ENCODE results near the gene NLRP10. TPM values are rescaled to one million over a fixed set of nuclear protein-coding genes. Genes with fewer than 3 reads are reported as not detected.

NLRP10 gene
- polyA plus RNA-seq, 4 donors: not detected

DNA sequence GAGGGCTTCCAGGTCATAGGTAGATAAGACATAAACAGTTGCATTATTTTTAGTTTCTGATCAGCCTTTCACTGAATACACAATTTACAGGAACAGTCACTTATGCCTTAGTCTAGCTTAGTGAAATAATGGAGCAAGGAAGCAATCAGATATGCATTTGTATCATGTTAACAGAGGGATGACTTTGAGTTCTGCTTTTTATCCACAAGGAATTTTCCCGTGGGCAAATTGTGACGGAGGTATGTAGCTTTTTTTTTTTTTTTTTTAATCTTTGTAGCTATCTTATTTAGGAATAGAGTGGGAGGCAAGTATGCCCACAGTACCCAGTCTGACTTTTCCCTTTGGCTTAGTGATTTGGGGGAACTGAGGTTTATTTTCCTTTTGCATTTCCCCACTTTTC, 3.4 kb upstream of the NLRP10 start:
- Histone ChIP-seq H3K27me3 (ENCODE audit: control insufficient read depth in 3 of 3, insufficient read depth in 3 of 3, low read length in 3 of 3) (no peaks in the 10 kb centered on the region), H3K4me3 (ENCODE audit: low read depth in 1 of 3, low read length in 3 of 3) (no peak overlapping the region), H3K9me3 (ENCODE audit: control insufficient read depth in 2 of 2, insufficient read depth in 1 of 2, low read depth in 1 of 2, low read length in 1 of 2) (no peaks in the 10 kb centered on the region), H3K27ac (ENCODE audit: low read depth in 1 of 3, low read length in 2 of 3) (no peak overlapping the region), H3K4me1 (ENCODE audit: control insufficient read depth in 3 of 3, insufficient read depth in 2 of 3, low read depth in 1 of 3, low read length in 2 of 3) (no peaks in the 10 kb centered on the region), H3K36me3 (ENCODE audit: control insufficient read depth in 3 of 3, insufficient read depth in 2 of 3, low read depth in 1 of 3, low read length in 3 of 3) (no peaks in the 10 kb centered on the region)
- no peak for FAIRE-seq
- WGBS, 3 donors: 59 to 76% (median 71%) methylated on average over 2 of the region's 2 CpGs
- DNase-seq: no peak

DNA sequence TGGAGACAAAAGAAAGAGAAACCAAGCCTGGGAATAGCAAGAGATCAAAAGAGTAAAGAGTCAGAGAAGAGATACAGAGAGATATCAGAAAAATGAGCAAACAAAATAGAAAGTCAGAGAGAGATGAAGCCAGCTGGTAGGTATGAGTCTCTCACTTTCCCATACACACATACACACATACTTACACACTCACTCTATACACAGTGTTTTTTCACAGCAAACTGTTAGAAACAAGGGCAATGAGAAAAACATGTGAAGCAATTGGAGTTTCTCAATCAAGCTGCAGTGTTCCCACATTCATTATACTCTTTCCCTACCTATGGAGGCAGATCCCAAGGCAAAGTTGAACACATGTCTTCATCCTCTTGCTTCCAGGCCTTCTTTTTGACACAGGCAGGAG, 2.6 kb upstream of the NLRP10 start:
- Histone ChIP-seq H3K27me3 (ENCODE audit: control insufficient read depth in 3 of 3, insufficient read depth in 3 of 3, low read length in 3 of 3) (no peaks in the 10 kb centered on the region), H3K36me3 (ENCODE audit: control insufficient read depth in 3 of 3, insufficient read depth in 2 of 3, low read depth in 1 of 3, low read length in 3 of 3) (no peaks in the 10 kb centered on the region), H3K27ac (ENCODE audit: low read depth in 1 of 3, low read length in 2 of 3) (no peak overlapping the region), H3K4me3 (ENCODE audit: low read depth in 1 of 3, low read length in 3 of 3) (no peak overlapping the region), H3K4me1 (ENCODE audit: control insufficient read depth in 3 of 3, insufficient read depth in 2 of 3, low read depth in 1 of 3, low read length in 2 of 3) (no peaks in the 10 kb centered on the region), H3K9me3 (ENCODE audit: control insufficient read depth in 2 of 2, insufficient read depth in 1 of 2, low read depth in 1 of 2, low read length in 1 of 2) (no peaks in the 10 kb centered on the region)
- no peak for DNase-seq
- no peak for FAIRE-seq

DNA sequence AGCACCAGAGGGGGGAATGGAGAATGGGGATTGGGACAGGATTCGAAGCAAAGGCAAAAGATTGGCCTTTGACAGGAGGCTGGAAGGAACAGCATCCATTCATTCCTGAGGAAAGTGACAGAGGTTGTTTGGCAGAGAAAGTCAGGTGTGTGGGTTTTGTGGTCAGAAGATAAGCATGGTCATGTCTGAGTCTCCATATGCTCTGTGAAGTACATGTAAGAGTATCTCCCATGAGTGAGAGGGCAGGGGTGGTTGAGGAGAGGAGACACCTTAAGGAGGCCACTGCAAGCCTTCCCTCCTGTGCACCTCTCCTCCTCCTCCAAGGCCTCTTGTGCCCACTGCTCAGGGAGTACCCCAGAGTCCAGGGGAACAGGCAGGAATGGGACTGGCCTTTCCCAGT, 1.9 kb upstream of the NLRP10 start:
- Histone ChIP-seq H3K4me3 (ENCODE audit: low read depth in 1 of 3, low read length in 3 of 3) (no peak overlapping the region), H3K27me3 (ENCODE audit: control insufficient read depth in 3 of 3, insufficient read depth in 3 of 3, low read length in 3 of 3) (no peaks in the 10 kb centered on the region), H3K36me3 (ENCODE audit: control insufficient read depth in 3 of 3, insufficient read depth in 2 of 3, low read depth in 1 of 3, low read length in 3 of 3) (no peaks in the 10 kb centered on the region), H3K4me1 (ENCODE audit: control insufficient read depth in 3 of 3, insufficient read depth in 2 of 3, low read depth in 1 of 3, low read length in 2 of 3) (no peaks in the 10 kb centered on the region), H3K9me3 (ENCODE audit: control insufficient read depth in 2 of 2, insufficient read depth in 1 of 2, low read depth in 1 of 2, low read length in 1 of 2) (no peaks in the 10 kb centered on the region), H3K27ac (ENCODE audit: low read depth in 1 of 3, low read length in 2 of 3) (no peak overlapping the region)
- WGBS, 3 donors: 68 to 74% (median 69%) methylated on average over 1 of the region's 1 CpG
- no peak for DNase-seq
- FAIRE-seq: no peak

DNA sequence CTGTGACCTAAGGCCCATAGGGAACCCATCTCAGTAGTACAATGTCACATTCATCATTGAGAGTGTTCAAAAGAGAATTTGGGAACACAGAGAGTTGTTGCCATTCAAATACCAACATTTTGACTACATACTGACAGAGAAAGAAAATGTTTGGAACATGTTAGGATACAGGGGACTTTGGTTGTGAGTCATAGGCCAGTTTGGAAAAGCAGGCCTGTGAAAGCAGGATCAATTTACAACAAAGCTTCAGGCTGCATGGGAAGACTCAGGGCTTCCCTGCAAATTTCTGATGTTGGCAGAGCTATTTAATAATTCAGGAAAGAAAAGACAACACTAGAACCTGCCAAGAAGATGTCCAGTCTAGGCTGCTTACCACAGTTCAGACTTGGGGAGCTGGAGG, 374 bp downstream of the NLRP10 start:
- DNase-seq: no peak
- no peak overlapping the region for H3K4me3 ChIP-seq (ENCODE audit: low read depth in 1 of 3, low read length in 3 of 3)
- FAIRE-seq: no peak

DNA sequence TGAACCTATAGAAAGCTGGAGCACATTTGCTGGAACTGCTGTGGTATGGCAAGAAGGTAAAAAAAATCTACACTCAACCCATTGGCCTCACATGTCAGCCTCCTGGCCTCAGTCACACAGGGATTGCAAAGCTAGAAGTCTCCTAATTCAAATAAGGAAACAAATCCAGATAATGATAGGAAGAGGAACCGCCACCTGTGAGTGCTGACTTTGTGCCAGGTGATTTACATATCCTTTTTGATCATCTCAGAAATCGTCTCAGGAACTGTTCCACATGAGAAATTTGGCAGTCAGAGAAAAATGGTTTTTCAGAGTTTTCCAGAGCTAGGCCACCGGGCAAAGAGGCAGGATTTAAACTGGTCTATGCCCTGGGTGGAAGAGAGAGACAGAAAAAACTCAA, 986 bp downstream of the NLRP10 start:
- DNase-seq (no peak), FAIRE-seq (no peak)
- Histone ChIP-seq H3K4me3 (ENCODE audit: low read depth in 1 of 3, low read length in 3 of 3) (no peak overlapping the region), H3K27me3 (ENCODE audit: control insufficient read depth in 3 of 3, insufficient read depth in 3 of 3, low read length in 3 of 3) (no peaks in the 10 kb centered on the region), H3K27ac (ENCODE audit: low read depth in 1 of 3, low read length in 2 of 3) (no peak overlapping the region), H3K9me3 (ENCODE audit: control insufficient read depth in 2 of 2, insufficient read depth in 1 of 2, low read depth in 1 of 2, low read length in 1 of 2) (no peaks in the 10 kb centered on the region), H3K4me1 (ENCODE audit: control insufficient read depth in 3 of 3, insufficient read depth in 2 of 3, low read depth in 1 of 3, low read length in 2 of 3) (no peaks in the 10 kb centered on the region), H3K36me3 (ENCODE audit: control insufficient read depth in 3 of 3, insufficient read depth in 2 of 3, low read depth in 1 of 3, low read length in 3 of 3) (no peaks in the 10 kb centered on the region)
- 27 to 50% (median 41%) methylated on average over 3 of the region's 3 CpGs for WGBS, 3 donors

More for the DNA sequence above, 374 bp downstream of the NLRP10 start:
- H3K27ac ChIP-seq (ENCODE audit: low read depth in 1 of 3, low read length in 2 of 3): no peak overlapping the region
- no peaks in the 10 kb centered on the region for H3K27me3 ChIP-seq (ENCODE audit: control insufficient read depth in 3 of 3, insufficient read depth in 3 of 3, low read length in 3 of 3)
- no peaks in the 10 kb centered on the region for H3K4me1 ChIP-seq (ENCODE audit: control insufficient read depth in 3 of 3, insufficient read depth in 2 of 3, low read depth in 1 of 3, low read length in 2 of 3)
- no peaks in the 10 kb centered on the region for H3K36me3 ChIP-seq (ENCODE audit: control insufficient read depth in 3 of 3, insufficient read depth in 2 of 3, low read depth in 1 of 3, low read length in 3 of 3)
- no peaks in the 10 kb centered on the region for H3K9me3 ChIP-seq (ENCODE audit: control insufficient read depth in 2 of 2, insufficient read depth in 1 of 2, low read depth in 1 of 2, low read length in 1 of 2)

DNA sequence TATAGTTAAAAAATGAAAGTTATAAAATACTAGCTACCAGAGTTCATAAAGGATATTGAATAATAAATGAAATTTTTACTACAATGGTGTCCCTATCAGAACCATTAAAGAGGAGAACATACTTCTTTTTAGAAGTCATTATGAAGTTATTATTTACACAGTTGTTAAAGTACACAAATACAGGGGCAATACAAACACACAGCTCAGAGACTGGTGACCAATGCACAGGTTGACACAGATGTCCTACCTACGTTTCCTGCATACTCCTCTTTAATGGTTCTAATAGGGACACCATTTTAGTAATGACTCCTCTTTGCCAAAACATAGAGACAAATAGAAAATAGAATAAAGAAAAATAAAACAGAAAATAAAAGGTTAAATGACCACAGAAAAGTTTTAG, 10.1 kb downstream of the NLRP10 start:
- Histone ChIP-seq H3K4me3 (ENCODE audit: low read depth in 1 of 3, low read length in 3 of 3) (no peak overlapping the region), H3K27me3 (ENCODE audit: control insufficient read depth in 3 of 3, insufficient read depth in 3 of 3, low read length in 3 of 3) (no peaks in the 10 kb centered on the region), H3K4me1 (ENCODE audit: control insufficient read depth in 3 of 3, insufficient read depth in 2 of 3, low read depth in 1 of 3, low read length in 2 of 3) (no peaks in the 10 kb centered on the region), H3K9me3 (ENCODE audit: control insufficient read depth in 2 of 2, insufficient read depth in 1 of 2, low read depth in 1 of 2, low read length in 1 of 2) (no peaks in the 10 kb centered on the region), H3K36me3 (ENCODE audit: control insufficient read depth in 3 of 3, insufficient read depth in 2 of 3, low read depth in 1 of 3, low read length in 3 of 3) (no peaks in the 10 kb centered on the region), H3K27ac (ENCODE audit: low read depth in 1 of 3, low read length in 2 of 3) (no peak overlapping the region)
- no peak for FAIRE-seq
- WGBS, 3 donors: 51 to 73% (median 53%) methylated on average over 1 of the region's 1 CpG
- no peak for DNase-seq

DNA sequence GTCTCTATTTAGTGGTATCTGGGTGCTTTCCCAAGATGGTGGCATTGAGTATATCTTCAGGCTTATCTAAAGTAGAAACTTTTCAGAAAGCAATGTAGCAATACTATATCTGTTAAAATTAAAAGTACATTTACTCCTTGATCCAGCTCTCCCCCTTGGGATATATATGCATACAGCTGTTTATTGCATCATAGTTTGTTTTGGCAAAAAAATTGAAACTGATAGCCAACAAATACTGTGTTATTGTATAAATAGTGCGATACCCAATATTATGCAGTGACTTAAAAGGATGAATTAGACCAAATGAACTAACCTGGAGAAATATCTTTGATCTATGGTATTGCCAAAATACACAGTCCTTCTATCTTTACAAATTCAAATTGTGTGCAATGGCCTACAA, 15.3 kb downstream of the NLRP10 start:
- no peak for DNase-seq
- Histone ChIP-seq H3K4me3 (ENCODE audit: low read depth in 1 of 3, low read length in 3 of 3) (no peak overlapping the region), H3K4me1 (ENCODE audit: control insufficient read depth in 3 of 3, insufficient read depth in 2 of 3, low read depth in 1 of 3, low read length in 2 of 3) (no peaks in the 10 kb centered on the region), H3K36me3 (ENCODE audit: control insufficient read depth in 3 of 3, insufficient read depth in 2 of 3, low read depth in 1 of 3, low read length in 3 of 3) (no peaks in the 10 kb centered on the region), H3K27ac (ENCODE audit: low read depth in 1 of 3, low read length in 2 of 3) (no peak overlapping the region), H3K27me3 (ENCODE audit: control insufficient read depth in 3 of 3, insufficient read depth in 3 of 3, low read length in 3 of 3) (peaks cover 0 to 6% (median 2%) of the 10 kb centered on the region in 3 donors), H3K9me3 (ENCODE audit: control insufficient read depth in 2 of 2, insufficient read depth in 1 of 2, low read depth in 1 of 2, low read length in 1 of 2) (peaks cover 0 to 10% of the 10 kb centered on the region in 2 donors)
- no peak for FAIRE-seq
- WGBS, 3 donors: 53 to 85% (median 77%) methylated on average over 1 of the region's 1 CpG

DNA sequence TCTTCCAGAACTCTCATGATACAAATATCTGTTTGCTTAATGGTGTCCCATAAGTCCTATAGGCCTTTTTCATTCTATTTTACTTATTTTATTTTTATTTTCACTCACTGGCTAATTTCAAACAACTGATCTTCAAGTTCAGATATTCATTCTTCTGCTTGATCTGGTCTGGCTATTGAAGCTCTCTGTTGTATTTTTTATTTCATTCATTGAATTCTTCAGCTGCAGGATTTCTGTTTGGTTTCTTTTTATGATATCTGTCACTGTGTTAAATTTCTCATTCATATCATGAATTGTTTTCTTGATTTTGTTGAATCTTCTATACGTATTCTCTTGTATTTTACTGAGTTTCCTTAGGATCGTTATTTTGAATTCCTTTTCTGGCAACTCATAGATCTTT, 21.1 kb downstream of the NLRP10 start:
- 81 to 87% (median 84%) methylated on average over 2 of the region's 2 CpGs for WGBS, 3 donors
- Histone ChIP-seq H3K4me3 (ENCODE audit: low read depth in 1 of 3, low read length in 3 of 3) (no peak overlapping the region), H3K36me3 (ENCODE audit: control insufficient read depth in 3 of 3, insufficient read depth in 2 of 3, low read depth in 1 of 3, low read length in 3 of 3) (no peaks in the 10 kb centered on the region), H3K27ac (ENCODE audit: low read depth in 1 of 3, low read length in 2 of 3) (no peak overlapping the region), H3K27me3 (ENCODE audit: control insufficient read depth in 3 of 3, insufficient read depth in 3 of 3, low read length in 3 of 3) (peaks cover 0 to 8% (median 2%) of the 10 kb centered on the region in 3 donors), H3K9me3 (ENCODE audit: control insufficient read depth in 2 of 2, insufficient read depth in 1 of 2, low read depth in 1 of 2, low read length in 1 of 2) (peaks cover 0 to 16% of the 10 kb centered on the region in 2 donors), H3K4me1 (ENCODE audit: control insufficient read depth in 3 of 3, insufficient read depth in 2 of 3, low read depth in 1 of 3, low read length in 2 of 3) (no peaks in the 10 kb centered on the region)
- FAIRE-seq (no peak), DNase-seq (no peak)

DNA sequence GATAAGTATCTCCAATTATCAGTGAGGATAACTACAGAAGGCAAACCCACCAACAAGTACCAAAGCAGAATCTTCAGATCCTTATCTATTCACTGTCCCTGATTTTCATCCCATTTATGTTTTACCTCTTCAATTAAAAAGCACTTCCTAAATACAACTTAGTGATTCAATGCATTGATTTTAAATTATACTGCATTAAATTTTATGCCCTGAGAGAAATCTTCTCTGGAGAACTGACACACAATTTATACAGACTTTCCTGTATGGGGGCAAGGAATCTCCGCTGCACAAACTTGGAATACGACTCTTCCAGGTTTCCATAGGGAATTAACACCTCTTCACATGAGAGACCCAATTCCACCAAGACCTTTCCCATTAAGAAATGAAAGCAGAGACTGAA, 23.6 kb downstream of the NLRP10 start, which contains the start of gene OR10A3:
TSS of gene OR10A3 (minus strand) at position 101 of the 400 bp plus-strand sequence. CDS start 2,188 bp downstream, outside the sequence.
- Histone ChIP-seq H3K36me3 (ENCODE audit: control insufficient read depth in 3 of 3, insufficient read depth in 2 of 3, low read depth in 1 of 3, low read length in 3 of 3) (no peaks in the 10 kb centered on the region), H3K4me1 (ENCODE audit: control insufficient read depth in 3 of 3, insufficient read depth in 2 of 3, low read depth in 1 of 3, low read length in 2 of 3) (no peaks in the 10 kb centered on the region), H3K27me3 (ENCODE audit: control insufficient read depth in 3 of 3, insufficient read depth in 3 of 3, low read length in 3 of 3) (peaks cover 0 to 8% (median 0%) of the 10 kb centered on the region in 3 donors), H3K27ac (ENCODE audit: low read depth in 1 of 3, low read length in 2 of 3) (no peak within 1 kb of the TSS), H3K4me3 (ENCODE audit: low read depth in 1 of 3, low read length in 3 of 3) (no peak within 1 kb of the TSS), H3K9me3 (ENCODE audit: control insufficient read depth in 2 of 2, insufficient read depth in 1 of 2, low read depth in 1 of 2, low read length in 1 of 2) (peaks cover 0 to 16% of the 10 kb centered on the region in 2 donors)
- 91 to 97% (median 94%) methylated on average over 2 of the region's 2 CpGs for WGBS, 3 donors
- no peak for FAIRE-seq
- DNase-seq: no peak
